ENCODE results near the gene ZNF638.

- TF ChIP-seq CTCF (tag by site-specific recombination; IDR thresholded peaks at IDR 0.05) (no peak), SP3 (tag by site-specific recombination; IDR thresholded peaks at IDR 0.05) (no peak), ZNF324 (tag by site-specific recombination; IDR thresholded peaks at IDR 0.05) (no peak), ZNF548 (tag by site-specific recombination; IDR thresholded peaks at IDR 0.05) (no peak), ZNF391 (tag by site-specific recombination; IDR thresholded peaks at IDR 0.05; ENCODE audit: borderline replicate concordance, low read depth) (no peak), ZNF23 (tag by site-specific recombination; IDR thresholded peaks at IDR 0.05; ENCODE audit: borderline replicate concordance) (no peak), ATF2 (tag by site-specific recombination; IDR thresholded peaks at IDR 0.05; ENCODE audit: low read depth) (no peak)
Observed at GRCh38 chr2:71336802-71337201, 5.2 kb downstream of the ZNF638 start.
